K562 (cell line): ENCODE data around the gene NDUFAF8. TPM values are rescaled to one million over a fixed set of nuclear protein-coding genes. Genes with fewer than 3 reads are reported as not detected.

Experiments
- ATF6 ChIP-seq: sonication (generic); formaldehyde crosslinking; IDR thresholded peaks from 2 replicates; pipeline ENCODE4 v1.4.0; 2020; ENCODE audit warnings: mild to moderate bottlenecking, missing genetic modification reagents
- CHD1 ChIP-seq: fragments of 200-600 bp; sonication (generic); IDR thresholded peaks from one replicate; pipeline ENCODE4 v1.6.1; 2012; ENCODE audit warnings: mild to moderate bottlenecking, moderate library complexity, low read length, inconsistent platforms
- ETV1 ChIP-seq: fragments of 450-650 bp; conservative IDR thresholded peaks from 2 replicates; pipeline ENCODE4 v1.6.1; 2016; ENCODE audit warnings: missing genetic modification characterization, control low read depth, low read depth, missing compliant biosample characterization
- EZH2 ChIP-seq: IDR thresholded peaks from 2 replicates; pipeline ENCODE4 v1.6.1; 2012; ENCODE audit warnings: low read depth, mild to moderate bottlenecking, inconsistent platforms, low read length, borderline replicate concordance
- FOXJ2 ChIP-seq: fragments of 200-800 bp; sonication (Bioruptor generic); IDR thresholded peaks from 2 replicates; pipeline ENCODE4 v1.6.1; 2016; ENCODE audit warnings: missing genetic modification characterization, missing compliant biosample characterization
- FOXM1 ChIP-seq, 2 experiments: fragments of 450-650 bp in 1 of 2; sonication (generic) in 1 of 2; formaldehyde crosslinking in 1 of 2; IDR thresholded peaks; 2 replicates each; pipeline versions ENCODE4 v1.6.1 to v1.9.0; 2017 to 2022; ENCODE audit warnings: low read depth in 2 of 2, mild to moderate bottlenecking in 2 of 2, missing genetic modification reagents in 1 of 2, moderate library complexity in 1 of 2
- GABPA ChIP-seq: fragments of 200-800 bp; sonication (Bioruptor generic); conservative IDR thresholded peaks from 2 replicates; pipeline ENCODE4 v1.6.1; 2016; ENCODE audit warnings: low read depth, missing genetic modification characterization, missing compliant biosample characterization
- GMEB1 ChIP-seq: fragments of 250-450 bp; sonication (Bioruptor Pico); IDR thresholded peaks from 2 replicates; pipeline ENCODE4 v1.4.0; 2020; ENCODE audit warnings: mild to moderate bottlenecking
- MTA3 ChIP-seq: fragments of 450-650 bp; formaldehyde crosslinking; IDR thresholded peaks from 2 replicates; pipeline ENCODE4 v1.6.1; 2017; ENCODE audit warnings: mild to moderate bottlenecking, borderline replicate concordance
- MXI1 ChIP-seq: IDR thresholded peaks from 2 replicates; pipeline ENCODE4 v1.6.1; 2011; ENCODE audit warnings: low read depth, mild to moderate bottlenecking, improper control_type of control experiment, low read length
- NFRKB ChIP-seq: fragments of 450-650 bp; IDR thresholded peaks from 2 replicates; pipeline ENCODE4 v1.6.1; 2016; ENCODE audit warnings: low read depth
- SMAD4 ChIP-seq: fragments of 250-450 bp; sonication (Bioruptor Pico); conservative IDR thresholded peaks from 2 replicates; pipeline ENCODE4 v1.8.0; 2021; ENCODE audit warnings: inconsistent platforms, mild to moderate bottlenecking, moderate library complexity
- STAT5B ChIP-seq: fragments of 250-450 bp; sonication (Bioruptor Pico); IDR thresholded peaks from 2 replicates; pipeline ENCODE4 v1.8.0; 2021; ENCODE audit warnings: mild to moderate bottlenecking, inconsistent platforms
- TAF1 ChIP-seq: IDR thresholded peaks from 2 replicates; pipeline ENCODE4 v1.6.1; 2011; ENCODE audit warnings: mild to moderate bottlenecking, low read length, moderate library complexity; ENCODE audit not compliant: insufficient read depth, control insufficient read depth, severe bottlenecking; ENCODE audit errors: extremely low read depth
- XRCC5 ChIP-seq: fragments of 200-400 bp; formaldehyde crosslinking; IDR thresholded peaks from 2 replicates; pipeline ENCODE4 v1.6.1; 2017; ENCODE audit warnings: low read depth, mild to moderate bottlenecking, low read length
- ZBTB17 ChIP-seq: fragments of 450-650 bp; formaldehyde crosslinking; IDR thresholded peaks from 2 replicates; pipeline ENCODE4 v1.4.0; 2020; ENCODE audit warnings: mild to moderate bottlenecking
- ZFP1 ChIP-seq: fragments of 450-650 bp; formaldehyde crosslinking; IDR thresholded peaks from 2 replicates; pipeline ENCODE4 v1.4.0; 2020; ENCODE audit warnings: mild to moderate bottlenecking, mixed read lengths
- ZNF12 ChIP-seq: sonication (generic); formaldehyde crosslinking; IDR thresholded peaks from 2 replicates; pipeline ENCODE4 v1.4.0; 2020; ENCODE audit warnings: mild to moderate bottlenecking, missing genetic modification reagents
- ZNF121 ChIP-seq: sonication (generic); formaldehyde crosslinking; conservative IDR thresholded peaks from 2 replicates; pipeline ENCODE4 v1.8.0; 2022; ENCODE audit warnings: missing genetic modification reagents
- ZNF165 ChIP-seq: fragments of 250-450 bp; sonication (Bioruptor Pico); IDR thresholded peaks from 2 replicates; pipeline ENCODE4 v1.4.0; 2020; ENCODE audit warnings: borderline replicate concordance
- ZNF324 ChIP-seq: fragments of 250-450 bp; sonication (Bioruptor Pico); IDR thresholded peaks from 2 replicates; pipeline ENCODE4 v1.4.0; 2020; ENCODE audit warnings: mild to moderate bottlenecking
- ZNF511 ChIP-seq: sonication (generic); formaldehyde crosslinking; IDR thresholded peaks from 2 replicates; pipeline ENCODE4 v1.8.0; 2022; ENCODE audit warnings: mild to moderate bottlenecking, missing genetic modification reagents
- ZNF644 ChIP-seq: fragments of 200-800 bp; sonication (Bioruptor generic); IDR thresholded peaks from 2 replicates; pipeline ENCODE4 v1.6.1; 2016; ENCODE audit warnings: low read depth, missing genetic modification characterization, missing compliant biosample characterization
- polyA plus RNA-seq, 8 experiments: library from polyadenylated mRNA; depleted of rRNA in 4 of 8; stranded (reverse) in 5 of 8; unstranded in 3 of 8; fragments of >200 nt; fragmentation: Nextera tagmentation in 2 of 8; fragmentation: Illumina TruSeq in 1 of 8; extraction: Ambion mirVana in 2 of 8; extraction: Trizol in 1 of 8; gene quantifications; 2 replicates each; pipeline versions ENCODE4 v1.2.1 to v1.2.3, GENCODE V29; 2011 to 2014; ENCODE audit warnings: inconsistent platforms in 1 of 8, missing spikeins in 1 of 8
- total RNA-seq, 7 experiments: library from RNA; depleted of rRNA in 6 of 7; stranded (reverse); fragments of >200 nt in 6 of 7; fragmentation: Illumina TruSeq in 2 of 7; extraction: Trizol in 2 of 7; gene quantifications; 2 replicates each; pipeline versions ENCODE4 v1.2.1 to v1.2.3, GENCODE V29; 2011 to 2021; ENCODE audit warnings: low replicate concordance in 1 of 7

NDUFAF8 gene
- total and polyA plus RNA-seq, 9 of the 15 experiments (the other 6 are each of a cell fraction or from before 2014, with no cell fraction given) = 13.5 to 144 (median 90.0) TPM

GRCh38 chr17:81238815-81239713 lies at the start of gene NDUFAF8, which contains the start of gene TEPSIN (continued):
- TF ChIP-seq ZNF165 (CRISPR knock-in tag) = no peak
- TF ChIP-seq CHD1 = peak; percentile 72
- TF ChIP-seq ZNF644 (tag) = no peak
- no peak for TF ChIP-seq STAT5B (CRISPR knock-in tag)
- TF ChIP-seq ETV1 (tag) = peak; percentile 59
- no peak for TF ChIP-seq ZNF121
- 0 out of 2 replicates have a peak, but pooled peaks have one; percentile 35 for TF ChIP-seq XRCC5
- peak; percentile 92 for TF ChIP-seq NFRKB
- no peak for TF ChIP-seq ZNF511 (CRISPR knock-in tag)
- no peak for TF ChIP-seq FOXM1 (IDR thresholded peaks at IDR 0.05; ENCODE audit: low read depth)
- peak; percentile 41 for TF ChIP-seq FOXM1 (CRISPR knock-in tag; IDR thresholded peaks at IDR 0.05; ENCODE audit: low read depth)
- TF ChIP-seq TAF1 = peak; percentile 80
- peak; percentile 97 for TF ChIP-seq GABPA (tag)
- 0 out of 2 replicates have a peak, but pooled peaks have one; percentile 19 for TF ChIP-seq ZBTB17 (CRISPR knock-in tag)
- peak; percentile 18; the same call in 1 of the 2 replicates for TF ChIP-seq MXI1
- 0 out of 2 replicates have a peak, but pooled peaks have one; percentile 3 for TF ChIP-seq ZNF12 (CRISPR knock-in tag)
- TF ChIP-seq ZNF324 (CRISPR knock-in tag) = no peak
- TF ChIP-seq ZFP1 (CRISPR knock-in tag) = no peak
- TF ChIP-seq ATF6 = no peak
- TF ChIP-seq FOXJ2 (tag) = peak; percentile 36; the same call in 1 of the 2 replicates
- peak; percentile 90; the same call in 1 of the 2 replicates for TF ChIP-seq MTA3
- TF ChIP-seq SMAD4 (CRISPR knock-in tag) = peak; percentile 70
- TF ChIP-seq GMEB1 (CRISPR knock-in tag) = peak; percentile 36; the same call in 1 of the 2 replicates
- TF ChIP-seq EZH2 = no peak
